CD1c-positive myeloid dendritic cell (primary cell): ENCODE data around the gene NCOA6.
"Not testable (repeated sequence)": the region's sequence is repeated elsewhere in the genome, so short reads cannot be mapped to it uniquely, and the experiment has no call there.

Source experiments
- DNase-seq: peaks from one replicate; pipeline ENCODE4 v3.0.0-alpha.2; 2016; ENCODE audit errors: extremely low spot score

The NCOA6 gene

DNA sequence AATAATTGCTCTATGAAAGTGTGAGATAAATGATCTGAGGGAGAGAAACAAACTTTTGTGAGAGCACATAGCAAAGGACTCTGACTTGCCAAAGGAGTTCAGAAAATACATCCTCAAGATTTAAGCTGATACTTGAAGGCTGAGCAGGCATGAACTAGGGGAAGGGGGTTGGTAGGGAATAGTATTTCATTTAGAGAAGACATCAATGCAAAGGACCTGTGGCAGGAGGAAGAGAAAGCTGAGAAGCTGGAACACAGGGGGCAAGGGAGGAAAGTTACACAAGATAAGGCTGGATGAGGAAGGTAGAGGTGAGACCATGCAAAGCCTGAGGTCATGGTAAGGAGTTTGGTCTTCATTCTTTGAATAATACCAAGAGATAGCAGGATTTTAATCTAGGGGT lies 50.6 kb downstream of the NCOA6 start:
- no peak for DNase-seq

DNA sequence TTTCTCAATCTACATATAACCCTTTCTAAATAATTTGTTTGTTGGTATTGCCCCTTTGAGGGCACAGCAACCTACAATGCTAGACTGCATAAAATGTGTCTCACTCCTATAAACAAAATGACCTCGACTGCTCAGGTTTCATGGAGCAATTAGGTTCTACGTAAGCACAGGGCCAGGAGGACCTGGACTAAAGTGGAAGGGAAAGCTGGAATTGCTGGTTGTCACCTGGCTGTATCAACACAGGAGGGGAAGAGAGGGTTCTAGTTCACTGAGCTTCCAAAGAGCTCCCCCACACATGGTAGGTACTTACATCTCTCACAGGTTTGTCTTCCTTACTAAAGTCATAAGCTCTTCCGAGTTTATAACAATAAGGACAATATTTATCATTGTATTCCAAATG lies 51.0 kb downstream of the NCOA6 start:
- DNase-seq, result no peak

DNA sequence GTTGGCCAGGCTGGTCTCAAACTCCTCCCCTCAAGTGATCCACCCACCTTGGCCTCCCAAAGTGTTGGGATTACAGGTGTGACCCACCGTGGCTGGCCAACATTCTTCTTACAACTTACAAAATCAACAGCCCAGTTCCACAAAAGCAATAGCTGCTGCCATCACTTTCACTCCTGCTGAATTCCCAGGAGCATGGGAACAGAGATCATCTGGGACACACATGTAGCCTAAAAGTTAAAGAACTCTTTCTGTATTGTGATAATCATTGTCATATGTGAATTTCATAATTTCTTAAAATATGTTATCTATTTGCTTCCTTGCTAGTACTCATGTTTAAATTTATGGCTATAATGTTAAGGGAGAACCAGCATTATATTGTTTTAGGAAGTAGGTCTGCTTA lies 51.7 kb downstream of the NCOA6 start:
- DNase-seq, result no peak

DNA sequence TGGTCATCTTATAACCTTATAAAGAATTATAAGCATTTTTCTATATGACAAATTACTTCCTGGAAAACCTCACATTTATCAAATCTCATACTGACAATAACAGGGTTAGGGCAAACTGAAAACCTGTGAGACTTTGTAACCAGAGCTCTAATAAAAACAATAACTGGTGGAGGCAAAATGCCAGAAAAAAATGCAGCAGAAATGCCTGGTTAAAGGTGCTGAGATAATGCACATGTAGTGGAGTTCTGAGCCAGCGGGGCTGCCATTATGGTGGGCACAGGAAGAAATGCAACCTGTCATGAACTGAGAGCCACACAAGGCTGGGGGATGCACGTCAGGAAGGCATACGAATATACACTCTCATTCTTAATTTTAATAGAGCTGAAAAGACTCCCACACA lies 53.0 kb downstream of the NCOA6 start:
- DNase-seq, result no peak

DNA sequence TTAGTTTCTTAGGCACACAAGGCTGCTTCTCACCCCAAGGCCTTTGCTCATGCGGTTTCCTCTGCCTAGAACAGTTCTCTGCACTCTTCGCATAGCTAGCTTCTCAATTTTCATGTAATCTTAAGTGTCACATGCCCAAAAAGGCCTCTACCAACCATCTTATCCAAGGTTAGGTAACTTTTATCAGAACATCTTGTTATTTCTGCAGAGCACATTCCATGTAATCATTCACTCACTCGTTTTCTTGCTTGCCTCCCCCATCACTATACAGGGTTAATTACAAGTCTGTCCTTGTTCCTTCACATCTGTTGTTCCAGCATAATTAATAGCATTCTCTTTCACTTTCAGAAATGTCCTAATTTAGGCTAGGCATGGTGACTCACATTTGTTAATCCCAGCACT lies 53.8 kb downstream of the NCOA6 start:
- no peak for DNase-seq

DNA sequence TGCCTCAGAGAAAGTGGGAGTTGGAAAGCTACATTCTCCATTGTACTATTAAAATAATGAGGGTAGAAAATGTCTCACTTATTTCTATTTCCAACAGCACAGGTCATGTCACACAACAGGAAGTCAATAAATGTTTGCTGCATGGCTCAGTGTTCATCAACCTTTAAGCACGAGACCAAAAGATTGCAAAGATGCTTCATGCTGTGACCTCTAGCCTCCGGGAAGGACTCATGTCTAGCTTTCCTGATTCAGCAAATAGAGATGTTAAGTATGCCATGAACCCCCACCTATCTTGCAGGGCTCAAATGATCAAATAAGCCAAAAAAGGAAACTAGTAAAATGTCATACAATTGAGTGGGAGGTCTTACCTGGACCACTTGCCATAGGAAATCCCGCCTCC lies 57.4 kb downstream of the NCOA6 start:
- no peak for DNase-seq

DNA sequence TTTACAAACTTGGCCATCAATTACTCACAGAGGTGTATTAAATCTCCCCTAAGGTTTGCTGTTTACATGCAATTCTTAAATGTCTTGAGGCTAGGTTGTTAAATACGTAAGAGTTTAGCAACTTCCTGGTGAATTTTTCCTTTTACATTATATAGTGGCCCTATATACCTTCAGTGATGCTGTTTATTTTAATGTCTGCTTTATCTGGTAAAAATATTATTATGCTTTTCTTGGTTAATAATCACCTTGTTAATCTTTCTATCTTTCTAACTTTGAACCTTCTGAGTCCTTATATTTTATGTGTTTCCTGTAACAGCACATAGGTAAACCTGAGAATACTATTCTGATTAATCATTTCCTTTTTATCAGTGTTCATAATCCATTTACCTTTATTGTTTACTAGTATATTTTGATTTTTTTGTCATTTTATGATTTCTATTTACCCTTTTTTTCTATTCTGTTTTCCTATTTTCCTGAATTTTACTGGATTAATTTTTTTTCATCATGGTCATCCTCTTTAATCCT lies 63.4 kb downstream of the NCOA6 start:
- no peak for DNase-seq

DNA sequence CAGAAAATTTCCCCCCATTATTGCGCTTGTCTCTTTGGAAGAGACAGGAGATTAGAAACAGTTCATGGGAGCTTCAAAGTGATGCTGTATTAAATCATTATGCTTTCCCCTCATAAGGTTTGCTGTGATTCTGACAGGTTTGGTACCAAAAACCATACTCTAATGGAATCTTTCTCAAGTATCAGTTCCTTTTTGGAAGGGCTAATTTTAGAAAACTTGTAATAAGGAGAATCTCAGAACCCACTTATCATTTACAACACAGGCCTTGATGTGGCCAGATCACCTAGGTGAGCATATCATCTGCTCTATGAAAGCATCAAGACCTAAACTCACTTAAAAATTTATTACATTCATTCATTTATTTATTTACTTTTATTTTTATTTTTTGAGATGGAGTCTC lies 70.1 kb downstream of the NCOA6 start:
- no peak for DNase-seq

DNA sequence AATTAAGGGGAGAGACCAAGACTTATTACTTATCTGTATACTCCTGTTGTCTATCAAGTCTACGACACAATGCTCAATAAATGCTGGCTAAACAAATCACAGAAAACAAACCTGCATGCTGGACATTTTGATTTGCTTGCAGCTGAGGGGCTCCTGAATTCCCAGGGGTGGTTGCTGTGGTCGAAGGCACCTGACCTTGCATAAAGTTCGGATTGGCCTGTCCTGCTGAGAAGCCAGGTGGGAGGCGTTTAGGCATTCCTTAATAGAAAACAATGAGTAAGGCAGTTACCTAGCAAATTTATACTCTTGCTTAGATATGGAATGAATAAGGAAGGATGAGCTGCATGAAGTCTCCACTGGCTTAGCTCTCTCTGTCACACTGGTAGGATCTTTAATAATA lies 70.8 kb downstream of the NCOA6 start:
- DNase-seq, result no peak

DNA sequence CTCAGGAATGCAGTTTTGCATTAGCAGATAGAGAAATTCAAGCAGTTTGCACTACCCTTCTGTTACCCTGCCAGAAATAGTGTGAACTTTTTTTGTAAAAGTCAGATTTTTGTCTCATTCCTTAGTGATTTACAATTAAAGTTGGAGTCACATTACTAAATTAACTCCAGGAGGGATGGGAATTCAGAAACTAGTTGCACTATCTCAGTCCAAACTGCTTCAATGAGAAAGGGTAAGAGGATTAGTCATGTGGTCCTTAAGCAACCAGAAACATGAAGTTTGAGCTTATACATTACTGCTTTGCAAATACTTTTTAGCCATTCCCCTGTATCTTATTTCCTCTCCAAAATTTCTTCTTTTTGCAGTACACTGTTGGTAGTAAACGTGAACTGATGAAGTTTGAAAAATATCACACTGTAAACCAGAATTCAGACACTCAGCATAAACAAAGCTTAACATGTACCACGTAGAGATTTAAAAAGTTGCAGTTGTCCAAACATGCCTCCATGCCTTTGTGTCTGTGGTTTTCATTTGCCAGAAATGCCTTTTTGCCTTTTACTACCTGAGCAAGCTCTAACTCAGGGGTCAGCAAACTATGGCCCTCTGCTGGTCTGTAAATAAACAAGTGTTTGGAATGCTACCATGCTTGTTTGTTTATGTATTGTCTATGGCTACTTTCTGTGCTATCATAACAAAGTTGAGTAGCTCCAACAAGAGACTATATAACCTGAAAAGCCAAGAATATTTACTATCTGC lies 71.6 kb downstream of the NCOA6 start:
- DNase-seq, result no peak

DNA sequence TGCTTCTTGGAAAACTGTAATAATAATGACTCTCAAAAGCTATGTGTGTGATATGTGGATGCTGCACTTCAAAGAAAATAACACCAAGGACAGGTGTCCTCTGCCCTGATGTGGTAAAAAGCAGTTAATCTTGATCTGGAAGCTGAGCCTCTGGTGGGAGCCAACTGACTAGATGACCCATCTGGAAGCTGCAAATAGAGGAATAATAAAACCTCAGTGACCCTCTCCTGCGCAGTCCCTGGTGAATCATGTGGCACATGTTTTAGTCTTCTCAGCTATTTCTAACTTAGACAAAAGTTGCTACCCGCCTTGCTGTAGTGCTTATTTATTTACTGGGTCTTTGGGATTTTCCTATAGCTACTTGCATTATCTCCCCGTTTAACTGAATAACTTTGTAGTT lies 74.0 kb downstream of the NCOA6 start:
- DNase-seq, result no peak

DNA sequence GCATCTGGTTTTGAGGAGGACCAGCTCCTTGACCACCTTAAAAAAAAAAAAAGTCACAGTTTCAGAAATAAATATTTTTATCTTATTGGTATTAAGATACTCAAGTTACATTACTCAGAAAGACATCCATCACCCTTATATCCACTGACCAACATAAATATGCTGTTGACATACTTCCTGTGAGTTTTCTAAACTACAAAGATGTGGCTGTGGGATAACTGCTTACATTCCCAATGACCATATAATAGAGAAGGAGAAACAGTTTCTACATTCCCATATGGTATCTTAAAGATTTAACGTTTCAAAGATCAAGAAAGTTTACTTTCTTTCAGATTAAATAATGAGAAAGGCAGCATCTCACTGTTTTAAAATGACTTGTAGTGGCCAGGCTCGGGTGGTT lies 75.0 kb downstream of the NCOA6 start:
- no peak for DNase-seq

DNA sequence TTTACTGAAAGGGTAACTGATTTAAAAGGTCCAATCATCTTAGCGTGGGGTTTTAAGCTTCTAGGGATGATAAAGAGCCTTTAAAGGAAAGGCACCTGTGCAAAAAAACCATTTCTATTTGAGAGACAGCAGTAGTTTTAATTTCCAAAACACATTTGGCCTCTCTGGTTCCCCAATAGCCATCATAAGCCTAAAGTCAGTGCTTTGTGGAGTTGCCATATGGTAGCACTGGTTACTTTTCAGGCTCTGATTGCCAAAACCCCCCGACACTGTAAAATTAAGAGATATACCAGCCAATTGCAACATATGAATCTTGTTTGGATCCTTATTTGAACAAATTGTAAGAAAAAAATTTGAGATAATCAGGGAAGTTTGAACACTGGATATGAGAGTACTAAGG lies 76.7 kb downstream of the NCOA6 start:
- no peak for DNase-seq

DNA sequence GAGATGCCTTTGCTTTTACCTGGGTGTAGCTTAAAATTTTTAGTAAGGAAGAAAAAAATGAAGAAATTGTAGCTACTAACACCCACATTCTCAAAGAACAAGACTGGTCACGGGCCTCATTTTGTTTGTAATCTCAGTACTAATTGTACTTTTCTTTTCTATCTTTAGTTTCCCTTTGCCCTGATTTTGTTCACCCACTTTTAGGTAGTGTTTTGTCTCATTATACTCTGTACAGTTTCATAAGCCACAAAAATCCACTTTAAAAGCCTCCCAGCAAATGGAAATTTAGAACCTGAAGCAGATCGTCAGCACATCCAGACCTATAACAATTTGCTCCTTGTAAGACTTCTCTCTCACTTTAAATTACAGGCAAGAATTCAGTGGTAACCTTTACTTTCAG lies 78.0 kb downstream of the NCOA6 start:
- DNase-seq, result no peak

DNA sequence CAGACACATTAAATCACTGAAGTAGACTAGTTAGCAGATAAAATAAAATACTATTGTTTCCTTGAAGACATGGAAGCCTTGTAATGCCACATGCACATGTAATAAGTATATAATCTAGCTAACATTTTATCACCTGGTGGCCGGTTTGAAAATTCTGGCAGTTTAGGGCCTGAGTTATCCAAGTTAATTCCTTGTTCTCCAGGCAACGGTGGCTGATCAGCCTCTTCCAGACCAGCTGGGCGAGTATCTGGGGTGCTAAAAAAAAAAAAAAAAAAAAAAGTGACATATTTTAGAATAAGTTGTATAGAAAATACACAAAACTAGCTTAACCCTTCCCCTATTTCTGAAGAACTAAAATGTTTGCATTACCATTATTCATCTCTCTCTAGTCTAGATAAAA lies 78.8 kb downstream of the NCOA6 start:
- DNase-seq, result no peak

DNA sequence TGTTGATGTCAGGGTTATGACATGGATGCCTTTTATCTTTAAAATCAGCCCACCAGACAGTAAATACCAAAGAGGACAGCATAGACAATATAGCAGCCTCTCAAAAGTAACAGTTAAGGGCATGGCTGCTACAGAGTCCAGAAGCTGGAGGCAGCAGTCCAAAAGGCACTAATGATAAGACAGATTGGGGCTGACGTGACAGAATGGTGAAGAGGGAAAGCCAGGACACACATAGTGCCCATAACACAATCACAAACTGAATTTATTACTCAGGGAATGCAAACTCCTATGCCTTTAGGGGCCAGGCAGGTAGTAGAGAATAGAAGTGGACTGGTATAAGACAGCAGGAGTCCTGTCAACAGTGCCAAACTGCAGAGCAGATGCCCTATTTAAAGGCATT lies 80.6 kb downstream of the NCOA6 start:
- no peak for DNase-seq

DNA sequence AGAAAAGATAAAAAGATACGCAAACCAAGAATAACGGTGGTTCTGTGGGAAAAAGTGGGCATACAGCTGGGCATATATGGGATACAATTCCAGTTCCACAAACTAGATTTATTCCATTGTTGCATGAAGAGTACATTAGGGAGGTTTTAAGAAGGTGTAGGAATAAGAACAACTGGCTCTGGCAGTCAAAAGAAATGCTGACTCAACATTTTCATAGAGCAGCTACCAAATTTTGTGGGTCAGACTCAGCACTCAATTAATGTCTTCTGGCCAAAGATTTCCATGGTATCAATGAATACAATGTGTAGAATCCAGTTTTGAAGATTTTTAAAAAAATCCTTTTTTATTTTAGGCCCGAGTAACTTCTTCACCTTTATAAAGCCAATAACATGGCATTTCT lies 81.1 kb downstream of the NCOA6 start:
- DNase-seq, result no peak

DNA sequence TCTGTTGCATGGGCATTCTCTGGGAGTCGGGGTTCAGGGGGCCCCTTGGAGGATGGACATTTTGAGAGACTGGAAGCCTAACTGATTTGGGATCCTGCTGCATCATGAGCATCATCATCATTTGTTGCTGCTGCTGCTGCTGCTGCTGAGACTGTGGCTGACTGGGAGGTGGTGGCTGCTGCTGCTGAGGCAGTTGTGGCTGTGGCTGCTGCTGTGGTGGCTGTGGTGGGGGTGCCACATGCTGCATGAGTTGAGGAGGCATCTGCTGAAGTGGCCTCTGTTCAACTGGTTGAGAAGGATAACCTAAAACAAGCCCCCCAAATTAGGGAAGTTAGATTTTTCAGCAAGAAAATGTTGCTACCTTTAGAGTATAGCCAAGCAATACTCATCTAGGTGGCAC lies 82.4 kb downstream of the NCOA6 start:
- no peak for DNase-seq

DNA sequence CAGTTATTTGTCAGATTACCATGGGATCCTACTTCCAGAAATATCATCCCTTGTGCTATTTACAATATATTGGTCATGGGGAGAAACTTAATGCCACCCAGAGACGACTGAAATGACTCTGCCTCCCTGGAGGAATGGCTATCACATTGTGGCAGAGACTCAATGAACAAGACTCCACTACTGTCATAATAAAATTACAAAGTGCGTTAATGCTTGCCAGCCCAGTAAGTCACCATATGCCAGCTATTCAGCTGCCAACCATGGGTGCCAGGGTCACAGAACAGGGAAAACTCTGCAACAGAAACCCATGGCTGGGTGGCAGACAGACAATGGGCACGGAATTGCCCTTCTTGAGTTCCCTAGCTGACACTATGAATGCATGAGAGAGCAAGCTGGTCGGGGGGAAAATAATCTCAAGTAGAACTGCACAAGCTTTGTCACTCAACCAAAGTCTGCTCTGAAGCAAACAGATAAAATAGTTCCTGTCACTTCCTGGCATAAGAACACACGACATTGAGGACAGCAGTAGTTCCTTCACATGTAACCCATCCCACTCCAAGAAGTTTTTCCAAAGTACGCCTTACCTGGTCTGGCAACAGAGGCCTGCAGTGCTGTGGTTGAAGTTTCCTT lies 89.2 kb downstream of the NCOA6 start:
- DNase-seq, result no peak

DNA sequence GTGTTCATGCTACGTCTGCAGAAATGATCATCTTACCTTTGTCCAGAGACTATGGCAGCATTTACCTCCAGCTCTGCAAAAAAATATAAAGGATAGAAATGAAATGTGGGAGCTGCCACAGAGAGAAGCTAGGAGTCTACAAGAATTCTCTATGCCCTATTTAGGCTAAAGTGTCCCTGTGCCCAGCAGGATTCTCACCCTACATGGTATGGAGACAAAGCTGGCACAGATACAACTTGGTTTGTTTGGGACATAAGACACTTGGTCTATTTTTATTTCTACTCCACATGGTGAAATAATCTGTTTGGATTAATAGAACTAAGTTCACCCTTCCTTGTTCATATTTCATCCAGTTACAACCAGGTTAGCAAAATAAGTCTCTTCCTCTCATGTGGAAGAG lies 92.9 kb downstream of the NCOA6 start:
- no peak for DNase-seq

DNA sequence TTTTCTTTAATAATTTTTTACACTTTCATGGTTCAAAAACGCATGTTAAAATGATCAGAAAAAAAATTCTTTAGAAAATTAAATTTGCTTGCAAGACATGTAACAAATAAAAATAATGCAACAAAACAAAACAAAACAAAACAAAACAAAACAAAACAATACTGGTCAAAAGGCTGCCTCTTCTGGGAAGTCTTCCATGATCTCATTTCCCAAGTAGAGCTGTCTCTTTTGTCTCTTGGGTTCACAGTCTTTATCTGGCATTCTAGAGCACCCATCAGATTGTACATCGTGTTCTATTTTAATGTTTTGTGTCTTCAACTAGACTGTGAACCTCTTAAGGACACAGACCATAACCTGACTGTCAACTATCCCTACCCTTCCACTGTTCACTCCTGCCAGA lies 96.0 kb downstream of the NCOA6 start:
- no peak for DNase-seq

DNA sequence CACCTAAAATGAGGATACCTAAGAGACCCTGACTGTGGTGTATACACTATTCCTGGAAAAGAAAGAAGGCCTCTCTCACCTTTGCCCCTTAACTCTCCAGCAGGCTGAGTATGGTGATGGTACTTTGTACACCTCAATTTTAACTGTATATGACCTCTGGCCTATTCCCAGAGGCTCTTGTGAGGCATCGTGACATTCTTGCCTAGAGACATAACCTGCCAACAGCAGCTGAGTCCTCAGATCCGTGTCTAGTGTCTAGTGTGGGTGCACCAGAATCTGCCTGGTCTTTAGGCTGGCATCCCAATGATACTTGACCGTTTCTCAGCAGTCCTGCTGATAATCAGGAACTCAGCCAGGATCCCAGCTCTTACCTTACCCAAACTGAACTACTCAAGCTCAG lies 101.3 kb downstream of the NCOA6 start:
- no peak for DNase-seq

DNA sequence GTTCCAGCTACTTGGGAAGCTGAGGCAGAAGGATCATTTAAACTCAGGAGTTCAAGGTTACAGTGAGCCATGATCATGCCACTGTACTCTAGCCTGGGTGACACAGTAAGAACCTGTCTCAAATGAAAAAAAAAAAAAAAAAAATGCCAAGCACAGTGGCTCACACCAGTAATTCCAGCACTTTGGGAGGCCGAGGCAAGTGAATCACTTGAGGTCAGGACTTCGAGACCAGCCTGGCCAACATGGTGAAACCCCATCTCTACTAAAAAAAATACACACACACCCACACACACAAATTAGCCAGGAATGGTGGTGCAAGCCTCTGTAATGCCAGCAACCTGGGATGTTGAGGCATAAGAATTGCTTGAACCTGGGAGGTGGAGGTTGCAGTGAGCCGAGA lies 102.9 kb downstream of the NCOA6 start:
- DNase-seq, result not testable (repeated sequence)

DNA sequence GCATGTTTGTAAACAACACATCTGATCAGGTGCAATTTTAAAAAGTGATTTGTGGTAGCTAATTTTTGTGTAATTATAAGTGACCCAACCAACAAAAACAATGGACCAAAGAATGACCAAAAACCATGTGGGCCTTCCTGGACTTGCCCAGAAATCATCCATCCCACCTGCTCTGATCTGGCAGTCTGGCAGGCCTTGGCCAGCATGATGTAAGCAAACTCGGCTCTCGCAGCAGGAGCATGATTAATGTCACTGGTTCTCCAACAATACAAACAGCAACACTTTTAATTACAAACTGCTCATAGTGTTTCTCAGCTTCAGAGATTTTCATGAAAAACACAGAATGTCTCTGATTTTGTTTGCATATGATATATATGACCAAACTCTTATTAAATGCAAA lies 105.2 kb downstream of the NCOA6 start:
- no peak for DNase-seq
